Liver (tissue), 3 donors: ENCODE data around the gene ALDH2.
"Not testable (repeated sequence)": the region's sequence is repeated elsewhere in the genome, so short reads cannot be mapped to it uniquely, and the experiment has no call there.

Experiments used
- CTCF ChIP-seq: fragments of 150-350 bp; IDR thresholded peaks from 2 replicates; pipeline ENCODE4 v1.5.1; 2017; ENCODE audit warnings: improper control_type of control experiment, low read depth, low read length; ENCODE audit not compliant: missing input control
- EGR1 ChIP-seq, 2 donors: IDR thresholded peaks; 2 replicates each; pipeline ENCODE4 v1.6.1; 2016 to 2018; ENCODE audit warnings: antibody characterized with exemption in 2 of 2, low read depth in 2 of 2
- FOXA1 ChIP-seq: IDR thresholded peaks from 2 replicates; pipeline ENCODE4 v1.6.1; 2016; ENCODE audit warnings: antibody characterized with exemption
- NR2F2 ChIP-seq: IDR thresholded peaks from 2 replicates; pipeline ENCODE4 v1.6.1; 2016; ENCODE audit warnings: antibody characterized with exemption
- donor health status: healthy.
- donor health status: healthy.

GRCh38 chr12:111824312-111824711 lies 57.6 kb downstream of the ALDH2 start:
- TF ChIP-seq NR2F2; CTCF; EGR1 (IDR thresholded peaks at IDR 0.05; ENCODE audit: low read depth in 2 of 2); FOXA1: not testable (repeated sequence)
